ENCODE results near the gene TLCD4.
"Not testable (repeated sequence)": the region's sequence is repeated elsewhere in the genome, so short reads cannot be mapped to it uniquely, and the experiment has no call there.

Gene TLCD4

GRCh38 chr1:95117207-95118066 lies at the start of gene TLCD4:
Gene TLCD4 (plus strand): TSS chr1:95117355. CDS start chr1:95143902, 26,547 bp downstream.
- DNase-seq = peak; percentile 80

- peak; percentile 82 for DNase-seq
Measured at GRCh38 chr1:95067568-95067967, 49.6 kb upstream of the TLCD4 start.

- DNase-seq = no peak
Measured at GRCh38 chr1:95068956-95069709, 48.0 kb upstream of the TLCD4 start.

GRCh38 chr1:95069710-95070093 lies 47.5 kb upstream of the TLCD4 start:
- DNase-seq = no peak

GRCh38 chr1:95071539-95071938 lies 45.6 kb upstream of the TLCD4 start:
- no peak for DNase-seq

GRCh38 chr1:95072117-95072516 lies 45.0 kb upstream of the TLCD4 start:
- DNase-seq = no peak

- peak; percentile 97 for DNase-seq
Measured at GRCh38 chr1:95072532-95073419, 44.4 kb upstream of the TLCD4 start, which contains the start of gene ALG14. Gene ALG14 (minus strand): TSS chr1:95072951. CDS start chr1:95072898, 53 bp downstream.

GRCh38 chr1:95073446-95073845 lies 43.7 kb upstream of the TLCD4 start:
- no peak for DNase-seq

- DNase-seq = no peak
Measured at GRCh38 chr1:95076034-95076433, 41.1 kb upstream of the TLCD4 start.

GRCh38 chr1:95080446-95080845 lies 36.7 kb upstream of the TLCD4 start:
- DNase-seq = no peak

GRCh38 chr1:95080879-95081278 lies 36.3 kb upstream of the TLCD4 start:
- DNase-seq = no peak

- DNase-seq = no peak
Measured at GRCh38 chr1:95084317-95085176, 32.6 kb upstream of the TLCD4 start.

- DNase-seq = no peak
Measured at GRCh38 chr1:95085376-95085775, 31.8 kb upstream of the TLCD4 start.

- DNase-seq = no peak
Measured at GRCh38 chr1:95086949-95087533, 30.1 kb upstream of the TLCD4 start.

- no peak for DNase-seq
Measured at GRCh38 chr1:95088303-95088702, 28.9 kb upstream of the TLCD4 start.

GRCh38 chr1:95089650-95090287 lies 27.4 kb upstream of the TLCD4 start:
- DNase-seq = no peak

GRCh38 chr1:95091290-95091689 lies 25.9 kb upstream of the TLCD4 start:
- not testable (repeated sequence) for DNase-seq

GRCh38 chr1:95092891-95093290 lies 24.3 kb upstream of the TLCD4 start:
- DNase-seq = not testable (repeated sequence)

GRCh38 chr1:95093296-95093695 lies 23.9 kb upstream of the TLCD4 start:
- no peak for DNase-seq

- DNase-seq = no peak
Measured at GRCh38 chr1:95094923-95095322, 22.2 kb upstream of the TLCD4 start.

- no peak for DNase-seq
Measured at GRCh38 chr1:95095833-95096217, 21.3 kb upstream of the TLCD4 start.
